SK-N-MC (cell line): ENCODE data around the gene COL18A1.
"Not testable (repeated sequence)": the region's sequence is repeated elsewhere in the genome, so short reads cannot be mapped to it uniquely, and the experiment has no call there.

Source experiments
- EZH2 ChIP-seq: fragments of 200-600 bp; sonication (generic); IDR thresholded peaks from one replicate; pipeline ENCODE4 v1.6.1; 2017; ENCODE audit warnings: antibody characterized with exemption
- FOXP2 ChIP-seq: optimal IDR thresholded peaks from 2 replicates; pipeline ENCODE3; 2011; ENCODE audit warnings: mild to moderate bottlenecking, moderate library complexity; ENCODE audit not compliant: insufficient read depth; ENCODE audit errors: extremely low read length, control extremely low read depth
- POLR2AphosphoS5 ChIP-seq: IDR thresholded peaks from 2 replicates; pipeline ENCODE4 v1.6.1; 2012; ENCODE audit warnings: mild to moderate bottlenecking, low read depth, low read length, borderline replicate concordance

GRCh38 chr21:45369018-45369417, 35.9 kb upstream of the COL18A1 start:
- TF ChIP-seq EZH2, POLR2AphosphoS5, FOXP2: not testable (repeated sequence)
